Neural progenitor cell (in vitro differentiated cells): ENCODE measurements around the gene ITGAD.

Experiments used
- CTCF ChIP-seq: fragments of 200-600 bp; sonication (generic); IDR thresholded peaks from 2 replicates; pipeline ENCODE4 v1.5.1; 2017; ENCODE audit warnings: antibody characterized with exemption, mild to moderate bottlenecking
- EZH2phosphoT487 ChIP-seq: fragments of 200-600 bp; sonication (generic); IDR thresholded peaks from 2 replicates; pipeline ENCODE4 v1.6.1; 2017; ENCODE audit warnings: antibody characterized with exemption

GRCh38 chr16:31435341-31436220 is 42.4 kb downstream of the ITGAD start:
- no peak for TF ChIP-seq CTCF
- no peak for TF ChIP-seq EZH2phosphoT487
